ENCODE measurements around the gene ARPC1B. TPM values are rescaled to one million over a fixed set of nuclear protein-coding genes. Genes with fewer than 3 reads are reported as not detected.

The ARPC1B gene
- total and polyA plus RNA-seq, 10 donors, result 302 to 758 (median 418) TPM

DNA sequence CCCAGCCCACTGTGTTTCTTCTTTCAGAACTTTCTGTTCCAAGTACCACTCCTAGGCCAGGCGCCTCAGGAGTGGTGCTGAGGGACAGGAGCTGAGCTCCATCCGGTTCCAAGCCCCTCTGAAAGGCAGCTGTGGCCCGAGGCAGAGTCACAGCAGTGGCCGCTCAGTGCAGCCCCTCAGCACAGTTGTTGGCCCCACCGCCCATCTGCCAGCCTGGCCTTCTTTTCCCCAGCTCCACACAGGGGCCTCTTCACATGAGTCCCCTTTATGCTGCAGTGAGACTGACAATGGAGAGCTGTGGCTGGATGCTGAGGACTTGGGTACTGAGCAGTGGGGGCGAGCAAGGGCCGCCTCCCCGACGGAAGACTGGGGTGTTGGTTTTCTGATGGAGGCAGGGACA, 43.7 kb downstream of the ARPC1B start:
- WGBS, 5 donors, result 91 to 96% (median 94%) methylated on average over 9 of the region's 9 CpGs

DNA sequence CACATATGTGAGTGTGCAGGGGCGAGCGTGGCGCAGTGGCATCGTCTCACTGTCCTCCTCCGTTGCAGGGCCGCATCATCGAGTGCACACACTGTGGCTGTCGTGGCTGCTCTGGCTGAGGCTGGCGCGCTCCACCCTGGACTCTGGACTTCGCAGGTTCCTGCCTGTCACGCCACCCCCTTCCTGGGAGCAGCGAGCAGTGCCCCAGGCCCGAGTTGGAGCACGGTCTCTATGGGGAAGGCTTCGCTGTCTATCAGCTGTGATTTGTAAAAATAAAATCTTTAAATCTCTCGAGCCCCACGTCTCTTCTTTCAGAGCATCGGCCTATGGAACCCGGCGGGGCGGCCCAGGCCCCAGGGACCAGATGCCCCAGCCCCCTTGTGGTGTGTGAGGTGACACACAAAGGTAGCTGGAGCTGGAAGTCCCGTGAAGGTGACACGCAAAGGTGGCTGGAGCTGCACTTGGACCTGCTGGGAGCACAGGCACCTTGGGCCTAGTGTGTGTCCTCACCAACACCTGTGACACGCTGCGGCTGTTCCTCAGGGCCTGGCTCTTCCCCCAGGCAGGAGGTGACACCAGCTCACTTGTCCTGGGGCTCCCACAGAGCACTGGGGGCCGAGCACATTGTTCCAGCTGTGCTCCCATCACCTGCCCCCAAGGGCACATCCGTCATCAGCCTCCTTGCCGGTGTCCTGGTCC, 44.9 kb downstream of the ARPC1B start:
- H3K9me3 ChIP-seq, result no peaks in the 10 kb centered on the region
- no peak overlapping the region for H3K4me3 ChIP-seq
- WGBS, 5 donors, result 88 to 94% (median 93%) methylated on average over 21 to 29 of the region's 29 CpGs
- peaks cover 0 to 100% (median 88%) of the 10 kb centered on the region in 6 donors for H3K36me3 ChIP-seq
- H3K27me3 ChIP-seq (replicated peaks in 1 of 7), result no peaks in the 10 kb centered on the region
- intact Hi-C loops (cut with DNase I; ENCODE audit: low total_unique reads), result no loop called here
- TF ChIP-seq POLR2AphosphoS5 (IDR thresholded peaks at IDR 0.05), result peak; percentile 3 to 63 (median 34)
- TF ChIP-seq, protein P1, sequence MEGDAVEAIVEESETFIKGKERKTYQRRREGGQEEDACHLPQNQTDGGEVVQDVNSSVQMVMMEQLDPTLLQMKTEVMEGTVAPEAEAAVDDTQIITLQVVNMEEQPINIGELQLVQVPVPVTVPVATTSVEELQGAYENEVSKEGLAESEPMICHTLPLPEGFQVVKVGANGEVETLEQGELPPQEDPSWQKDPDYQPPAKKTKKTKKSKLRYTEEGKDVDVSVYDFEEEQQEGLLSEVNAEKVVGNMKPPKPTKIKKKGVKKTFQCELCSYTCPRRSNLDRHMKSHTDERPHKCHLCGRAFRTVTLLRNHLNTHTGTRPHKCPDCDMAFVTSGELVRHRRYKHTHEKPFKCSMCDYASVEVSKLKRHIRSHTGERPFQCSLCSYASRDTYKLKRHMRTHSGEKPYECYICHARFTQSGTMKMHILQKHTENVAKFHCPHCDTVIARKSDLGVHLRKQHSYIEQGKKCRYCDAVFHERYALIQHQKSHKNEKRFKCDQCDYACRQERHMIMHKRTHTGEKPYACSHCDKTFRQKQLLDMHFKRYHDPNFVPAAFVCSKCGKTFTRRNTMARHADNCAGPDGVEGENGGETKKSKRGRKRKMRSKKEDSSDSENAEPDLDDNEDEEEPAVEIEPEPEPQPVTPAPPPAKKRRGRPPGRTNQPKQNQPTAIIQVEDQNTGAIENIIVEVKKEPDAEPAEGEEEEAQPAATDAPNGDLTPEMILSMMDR (IDR thresholded peaks at IDR 0.05 in 8 of 11, conservative IDR thresholded peaks at IDR 0.05 in 3 of 11), result no peak
- peaks cover 0 to 7% (median 1%) of the 10 kb centered on the region in 6 donors for H3K4me1 ChIP-seq
- no peak overlapping the region for H3K27ac ChIP-seq
- DNase-seq, result no peak

More for the DNA sequence above, 43.7 kb downstream of the ARPC1B start:
- Histone ChIP-seq H3K4me3 (no peak overlapping the region), H3K4me1 (peaks cover 0 to 16% (median 3%) of the 10 kb centered on the region in 6 donors), H3K27ac (no peak overlapping the region), H3K36me3 (peaks cover 0 to 100% (median 87%) of the 10 kb centered on the region in 6 donors), H3K9me3 (no peaks in the 10 kb centered on the region), H3K27me3 (replicated peaks in 1 of 7) (no peaks in the 10 kb centered on the region)
- intact Hi-C loops (cut with DNase I; ENCODE audit: low total_unique reads), result no loop called here
- TF ChIP-seq POLR2AphosphoS5 (IDR thresholded peaks at IDR 0.05), result peak in 2 of 3 donors; percentile 4 to 47
- TF ChIP-seq, protein P1 (IDR thresholded peaks at IDR 0.05 in 8 of 11, conservative IDR thresholded peaks at IDR 0.05 in 3 of 11), result no peak
- DNase-seq, result no peak

DNA sequence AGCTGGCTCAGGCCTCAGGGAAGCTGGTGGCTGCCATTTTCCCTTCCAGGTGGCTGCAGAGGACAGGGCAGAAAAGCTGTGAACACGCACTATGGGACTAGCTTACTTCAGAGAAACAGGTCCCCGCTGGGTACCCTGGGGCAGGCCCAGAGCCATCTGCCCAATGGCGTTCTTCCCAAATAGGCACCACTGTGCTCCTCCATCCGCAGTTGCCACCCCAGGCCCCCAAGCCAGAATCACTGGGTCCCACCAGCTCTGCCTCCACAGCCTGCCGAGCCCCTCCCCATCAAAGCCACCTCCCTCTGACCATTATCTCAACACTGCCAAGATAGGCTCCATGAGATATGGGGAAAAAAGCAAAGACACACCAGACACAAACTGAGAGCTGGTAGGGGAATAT, 45.7 kb downstream of the ARPC1B start:
- peaks cover 0 to 5% (median 0%) of the 10 kb centered on the region in 6 donors for H3K4me1 ChIP-seq
- no peak for DNase-seq
- no peaks in the 10 kb centered on the region for H3K9me3 ChIP-seq
- H3K36me3 ChIP-seq, result peaks cover 0 to 100% (median 88%) of the 10 kb centered on the region in 6 donors
- TF ChIP-seq POLR2A (IDR thresholded peaks at IDR 0.05), result no peak
- TF ChIP-seq POLR2AphosphoS5 (IDR thresholded peaks at IDR 0.05), result no peak
- TF ChIP-seq, protein P1 (IDR thresholded peaks at IDR 0.05 in 8 of 11, conservative IDR thresholded peaks at IDR 0.05 in 3 of 11), result no peak
- no peaks in the 10 kb centered on the region for H3K27me3 ChIP-seq (replicated peaks in 1 of 7)
- intact Hi-C loops (cut with DNase I; ENCODE audit: low total_unique reads), result no loop called here
- no peak overlapping the region for H3K27ac ChIP-seq
- 92 to 100% (median 96%) methylated on average over 3 to 5 of the region's 5 CpGs for WGBS, 5 donors
- H3K4me3 ChIP-seq, result no peak overlapping the region

DNA sequence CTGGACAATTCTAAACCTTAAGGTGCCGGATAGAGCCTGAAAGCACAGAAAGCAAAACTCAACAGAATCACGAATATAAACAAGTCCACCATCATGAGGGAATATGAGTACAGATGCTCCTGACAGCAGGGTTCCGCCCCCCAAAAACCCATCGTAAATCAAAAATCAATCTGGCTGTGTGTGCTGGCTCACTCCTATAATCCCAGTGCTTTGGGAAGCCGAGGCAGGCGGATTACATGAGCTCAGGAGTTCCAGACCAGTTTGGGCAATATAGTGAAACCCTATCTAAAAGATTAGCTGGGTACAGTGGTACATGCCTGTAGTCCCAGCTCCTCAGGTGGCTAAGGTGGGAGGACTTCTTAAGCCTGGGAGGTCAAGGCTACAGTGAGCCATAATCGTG, 46.5 kb downstream of the ARPC1B start:
- no peaks in the 10 kb centered on the region for H3K27me3 ChIP-seq (replicated peaks in 1 of 7)
- intact Hi-C loops (cut with DNase I; ENCODE audit: low total_unique reads), result no loop called here
- no peak overlapping the region for H3K4me3 ChIP-seq
- no peak overlapping the region for H3K27ac ChIP-seq
- H3K4me1 ChIP-seq, result no peaks in the 10 kb centered on the region
- peaks cover 0 to 100% (median 87%) of the 10 kb centered on the region in 6 donors for H3K36me3 ChIP-seq
- 91 to 94% (median 93%) methylated on average over 7 of the region's 7 CpGs for WGBS, 5 donors
- no peak for TF ChIP-seq POLR2A (IDR thresholded peaks at IDR 0.05)
- no peak for TF ChIP-seq POLR2AphosphoS5 (IDR thresholded peaks at IDR 0.05)
- TF ChIP-seq, protein P1 (IDR thresholded peaks at IDR 0.05 in 8 of 11, conservative IDR thresholded peaks at IDR 0.05 in 3 of 11), result no peak
- no peak for DNase-seq
- no peaks in the 10 kb centered on the region for H3K9me3 ChIP-seq
